Colonic mucosa (tissue), 4 donors: ENCODE results near the gene OMP. TPM values are rescaled to one million over a fixed set of nuclear protein-coding genes. Genes with fewer than 3 reads are reported as not detected.
A peak's percentile ranks its signal among the peaks of the same experiment; 100 is the strongest.

ENCODE experiments used
- DNase-seq: peaks from one replicate; pipeline ENCODE4 v3.0.0-alpha.2; 2020
- H3K27ac ChIP-seq: fragments of 200-600 bp; one replicate; pipeline ENCODE4 v1.8.0; 2021
- H3K27me3 ChIP-seq: fragments of 200-600 bp; one replicate; pipeline ENCODE4 v1.8.0; 2021
- H3K36me3 ChIP-seq: fragments of 200-600 bp; one replicate; pipeline ENCODE4 v1.8.0; 2021
- H3K4me1 ChIP-seq: fragments of 200-600 bp; one replicate; pipeline ENCODE4 v1.8.0; 2021; ENCODE audit warnings: mild to moderate bottlenecking
- H3K4me3 ChIP-seq: fragments of 200-600 bp; one replicate; pipeline ENCODE4 v1.8.0; 2021
- H3K9ac ChIP-seq, 2 donors: one replicate each; pipeline ENCODE4 v1.7.0; 2013; ENCODE audit warnings: control low read depth in 2 of 2, low read depth in 2 of 2, low read length in 2 of 2
- H3K9me3 ChIP-seq: fragments of 200-600 bp; one replicate; pipeline ENCODE4 v1.8.0; 2021
- CTCF ChIP-seq: fragments of 200-600 bp; IDR thresholded peaks from one replicate; pipeline ENCODE4 v1.8.0; 2022; ENCODE audit warnings: antibody characterized with exemption, mild to moderate bottlenecking
- intact Hi-C: fragments of 100-400 bp; cut with DNase I; formaldehyde crosslinking; loops from one replicate; pipeline ENCODE4 v1.14.1; 2022
- total RNA-seq, 2 donors: library from RNA; stranded (reverse); fragmentation: NEBNext Ultra II Directional in 1 of 2; extraction: Animal tissue kit (Norgen Biotek cat#: 25700) in 1 of 2; gene quantifications; one replicate each; pipeline ENCODE4 v1.2.1, GENCODE V29; 2021
- donor health status: healthy.
- donor health status: DM: no; HTN: no; CAD: no.
- donor health status: DM: no; HTN: no; CAD: no.

Gene OMP
- total RNA-seq, 2 donors from 2014 or later: 7.5 to 16.8 TPM

GRCh38 chr11:77111277-77111676 lies 8.6 kb downstream of the OMP start:
- H3K4me3 ChIP-seq: no peak overlapping the region
- no peak overlapping the region for H3K27ac ChIP-seq
- H3K9me3 ChIP-seq: no peaks in the 10 kb centered on the region
- peaks cover 5% of the 10 kb centered on the region for H3K4me1 ChIP-seq
- intact Hi-C loops: no loop called here
- DNase-seq: no peak
- peaks cover 10% of the 10 kb centered on the region for H3K36me3 ChIP-seq
- TF ChIP-seq CTCF: no peak
- H3K27me3 ChIP-seq: no peaks in the 10 kb centered on the region
- H3K9ac ChIP-seq: no peak overlapping the region

- no peak for TF ChIP-seq CTCF
- DNase-seq: no peak
- H3K27me3 ChIP-seq: no peaks in the 10 kb centered on the region
- intact Hi-C loops: no loop called here
- H3K4me3 ChIP-seq: no peak overlapping the region
- H3K9ac ChIP-seq: no peak overlapping the region
- peaks cover 12% of the 10 kb centered on the region for H3K36me3 ChIP-seq
- no peaks in the 10 kb centered on the region for H3K9me3 ChIP-seq
- H3K4me1 ChIP-seq: peaks cover 5% of the 10 kb centered on the region
- no peak overlapping the region for H3K27ac ChIP-seq
These were observed 9.3 kb downstream of the OMP start for GRCh38 chr11:77111946-77112345.

GRCh38 chr11:77112641-77113381 lies 10.2 kb downstream of the OMP start:
- TF ChIP-seq CTCF: no peak
- Histone ChIP-seq H3K27me3 (no peaks in the 10 kb centered on the region), H3K4me3 (no peak overlapping the region), H3K27ac (no peak overlapping the region), H3K4me1 (peaks cover 5% of the 10 kb centered on the region), H3K9ac (no peak overlapping the region), H3K36me3 (peaks cover 12% of the 10 kb centered on the region), H3K9me3 (no peaks in the 10 kb centered on the region)
- intact Hi-C loops: no loop called here
- no peak for DNase-seq

- TF ChIP-seq CTCF: peak; percentile 40
- Histone ChIP-seq H3K36me3 (peaks cover 14% of the 10 kb centered on the region), H3K4me1 (no peaks in the 10 kb centered on the region), H3K27ac (no peak overlapping the region), H3K27me3 (no peaks in the 10 kb centered on the region), H3K9me3 (no peaks in the 10 kb centered on the region), H3K9ac (no peak overlapping the region), H3K4me3 (no peak overlapping the region)
- intact Hi-C loops: no loop called here
- no peak for DNase-seq
These were observed 10.9 kb downstream of the OMP start for GRCh38 chr11:77113382-77114088.

GRCh38 chr11:77114089-77114463 lies 11.4 kb downstream of the OMP start:
- no peak overlapping the region for H3K4me3 ChIP-seq
- H3K9ac ChIP-seq: no peak overlapping the region
- intact Hi-C loops: no loop called here
- H3K36me3 ChIP-seq: peaks cover 15% of the 10 kb centered on the region
- DNase-seq: no peak
- no peaks in the 10 kb centered on the region for H3K9me3 ChIP-seq
- no peaks in the 10 kb centered on the region for H3K4me1 ChIP-seq
- no peak for TF ChIP-seq CTCF
- no peaks in the 10 kb centered on the region for H3K27me3 ChIP-seq
- no peak overlapping the region for H3K27ac ChIP-seq
